Measurements from ENCODE around the gene TNKS1BP1. TPM values are rescaled to one million over a fixed set of nuclear protein-coding genes. Genes with fewer than 3 reads are reported as not detected.

Gene TNKS1BP1
- total and polyA plus RNA-seq, 2 experiments from 2014 or later: 54.9 to 104 TPM

DNA sequence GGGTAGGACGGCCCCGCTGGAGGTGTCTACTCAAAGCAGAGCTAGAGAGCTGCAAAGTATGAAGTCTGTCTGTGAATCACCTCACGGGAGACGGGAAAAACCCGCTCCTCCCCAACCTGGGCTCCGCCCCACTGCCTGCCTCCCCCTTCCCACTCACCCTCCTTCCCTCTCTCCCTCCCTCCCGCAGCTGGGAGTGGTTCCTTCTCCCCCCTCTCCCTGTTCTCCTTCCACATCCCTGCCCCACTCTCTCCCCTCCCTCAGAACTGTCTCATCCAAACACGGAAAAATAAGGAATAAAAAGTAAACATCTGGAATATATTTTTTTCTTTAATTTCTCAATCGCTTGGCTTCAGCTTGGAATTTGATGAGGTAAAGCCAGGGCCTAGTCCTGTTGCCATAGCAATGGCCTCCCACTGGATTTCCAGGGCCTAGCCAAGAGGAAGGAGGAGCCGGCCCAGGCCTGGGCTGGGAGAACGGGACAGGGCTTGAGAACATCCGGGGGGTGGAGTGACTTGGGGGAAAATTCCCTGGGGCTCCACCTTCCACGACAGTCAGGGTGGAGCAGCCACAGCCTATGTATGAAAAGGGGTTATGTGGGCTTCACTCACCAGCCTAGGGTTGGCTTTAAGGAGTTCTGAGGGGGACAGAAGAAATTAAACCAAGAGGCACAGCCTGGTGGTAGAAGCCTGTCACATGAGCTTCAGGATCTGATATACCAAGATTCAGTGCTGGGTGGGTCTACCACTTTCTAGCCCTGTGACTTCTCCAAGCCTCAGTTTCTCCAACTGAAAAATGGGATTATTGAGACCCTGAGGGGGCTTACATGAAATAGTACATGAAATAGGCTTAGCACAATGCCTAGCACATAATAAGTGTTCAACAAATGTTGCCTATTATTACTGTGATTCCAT, 2.2 kb downstream of the TNKS1BP1 start:
- H3K79me2 ChIP-seq: peaks cover 59% of the 10 kb centered on the region
- H3K4me3 ChIP-seq: no peak overlapping the region
- peak; percentile 96 for DNase-seq (ENCODE audit: low spot score)
- peak overlapping the region; percentile 95 for H3K4me2 ChIP-seq
- H2AFZ ChIP-seq: no peak overlapping the region
- H3K9me3 ChIP-seq (ENCODE audit: low read depth): no peaks in the 10 kb centered on the region
- peaks cover 26% of the 10 kb centered on the region for H4K20me1 ChIP-seq (ENCODE audit: insufficient read depth, poor library complexity, severe bottlenecking)
- H3K27me3 ChIP-seq: no peaks in the 10 kb centered on the region
- H3K4me1 ChIP-seq (ENCODE audit: insufficient read depth): peaks cover 44% of the 10 kb centered on the region
- H3K9me2 ChIP-seq (replicated peaks; ENCODE audit: insufficient read depth): no peaks in the 10 kb centered on the region
- WGBS (ENCODE audit: low lambda C conversion rate, missing lambda C conversion rate): 20% methylated on average over 12 of the region's 13 CpGs
- H3K36me3 ChIP-seq (replicated peaks; ENCODE audit: insufficient read depth, low read depth): peaks cover 2% of the 10 kb centered on the region
- no peak for TF ChIP-seq EZH2 (IDR thresholded peaks at IDR 0.05; ENCODE audit: borderline replicate concordance)
- H3K27ac ChIP-seq: peak overlapping the region; percentile 95

- H3K36me3 ChIP-seq (replicated peaks; ENCODE audit: insufficient read depth, low read depth): peaks cover 4% of the 10 kb centered on the region
- TF ChIP-seq, protein P1, sequence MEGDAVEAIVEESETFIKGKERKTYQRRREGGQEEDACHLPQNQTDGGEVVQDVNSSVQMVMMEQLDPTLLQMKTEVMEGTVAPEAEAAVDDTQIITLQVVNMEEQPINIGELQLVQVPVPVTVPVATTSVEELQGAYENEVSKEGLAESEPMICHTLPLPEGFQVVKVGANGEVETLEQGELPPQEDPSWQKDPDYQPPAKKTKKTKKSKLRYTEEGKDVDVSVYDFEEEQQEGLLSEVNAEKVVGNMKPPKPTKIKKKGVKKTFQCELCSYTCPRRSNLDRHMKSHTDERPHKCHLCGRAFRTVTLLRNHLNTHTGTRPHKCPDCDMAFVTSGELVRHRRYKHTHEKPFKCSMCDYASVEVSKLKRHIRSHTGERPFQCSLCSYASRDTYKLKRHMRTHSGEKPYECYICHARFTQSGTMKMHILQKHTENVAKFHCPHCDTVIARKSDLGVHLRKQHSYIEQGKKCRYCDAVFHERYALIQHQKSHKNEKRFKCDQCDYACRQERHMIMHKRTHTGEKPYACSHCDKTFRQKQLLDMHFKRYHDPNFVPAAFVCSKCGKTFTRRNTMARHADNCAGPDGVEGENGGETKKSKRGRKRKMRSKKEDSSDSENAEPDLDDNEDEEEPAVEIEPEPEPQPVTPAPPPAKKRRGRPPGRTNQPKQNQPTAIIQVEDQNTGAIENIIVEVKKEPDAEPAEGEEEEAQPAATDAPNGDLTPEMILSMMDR (IDR thresholded peaks at IDR 0.05; ENCODE audit: poor library complexity): no peak
- TF ChIP-seq EZH2 (IDR thresholded peaks at IDR 0.05; ENCODE audit: borderline replicate concordance): no peak
- no peak for TF ChIP-seq EZH2phosphoT487 (IDR thresholded peaks at IDR 0.05; ENCODE audit: low read depth, severe bottlenecking, unreplicated experiment)
- peaks cover 41% of the 10 kb centered on the region for H3K4me1 ChIP-seq (ENCODE audit: insufficient read depth)
- peak overlapping the region; percentile 95 for H3K27ac ChIP-seq
- no peak overlapping the region for H2AFZ ChIP-seq
- WGBS (ENCODE audit: low lambda C conversion rate, missing lambda C conversion rate): 54% methylated on average over 6 of the region's 6 CpGs
- H4K20me1 ChIP-seq (ENCODE audit: insufficient read depth, poor library complexity, severe bottlenecking): peaks cover 27% of the 10 kb centered on the region
- H3K9me2 ChIP-seq (replicated peaks; ENCODE audit: insufficient read depth): no peaks in the 10 kb centered on the region
- peak overlapping the region; percentile 95 for H3K4me2 ChIP-seq
- peaks cover 68% of the 10 kb centered on the region for H3K79me2 ChIP-seq
- peak; percentile 39 for DNase-seq (ENCODE audit: low spot score)
- H3K27me3 ChIP-seq: no peaks in the 10 kb centered on the region
- H3K9me3 ChIP-seq (ENCODE audit: low read depth): no peaks in the 10 kb centered on the region
- no peak overlapping the region for H3K4me3 ChIP-seq
Observed at GRCh38 chr11:57321388-57322255, 3.1 kb downstream of the TNKS1BP1 start.

GRCh38 chr11:57320719-57321387, 3.9 kb downstream of the TNKS1BP1 start:
- no peaks in the 10 kb centered on the region for H3K9me2 ChIP-seq (replicated peaks; ENCODE audit: insufficient read depth)
- H4K20me1 ChIP-seq (ENCODE audit: insufficient read depth, poor library complexity, severe bottlenecking): peaks cover 28% of the 10 kb centered on the region
- H3K36me3 ChIP-seq (replicated peaks; ENCODE audit: insufficient read depth, low read depth): peaks cover 4% of the 10 kb centered on the region
- no peaks in the 10 kb centered on the region for H3K9me3 ChIP-seq (ENCODE audit: low read depth)
- peak overlapping the region; percentile 95 for H3K4me2 ChIP-seq
- H3K4me1 ChIP-seq (ENCODE audit: insufficient read depth): peaks cover 33% of the 10 kb centered on the region
- H2AFZ ChIP-seq: no peak overlapping the region
- peak overlapping the region; percentile 95 for H3K27ac ChIP-seq
- H3K4me3 ChIP-seq: no peak overlapping the region
- 68% methylated on average over 2 of the region's 2 CpGs for WGBS (ENCODE audit: low lambda C conversion rate, missing lambda C conversion rate)
- peak; percentile 67 for DNase-seq (ENCODE audit: low spot score)
- H3K27me3 ChIP-seq: no peaks in the 10 kb centered on the region
- TF ChIP-seq EZH2phosphoT487 (IDR thresholded peaks at IDR 0.05; ENCODE audit: low read depth, severe bottlenecking, unreplicated experiment) (no peak), EZH2 (IDR thresholded peaks at IDR 0.05; ENCODE audit: borderline replicate concordance) (no peak)
- TF ChIP-seq, protein P1 (IDR thresholded peaks at IDR 0.05; ENCODE audit: poor library complexity): no peak
- peaks cover 72% of the 10 kb centered on the region for H3K79me2 ChIP-seq
